ENCODE data around the gene MAML2. TPM values are rescaled to one million over a fixed set of nuclear protein-coding genes. Genes with fewer than 3 reads are reported as not detected.

Gene MAML2
- total and polyA plus RNA-seq, 2 of the 13 experiments (the other 11 are each of a cell fraction or from before 2014, with no cell fraction given): 2.3 to 25.9 TPM

GRCh38 chr11:96098511-96099241, 244.3 kb downstream of the MAML2 start (continued):
- TF ChIP-seq GTF2F1 (IDR thresholded peaks at IDR 0.05; ENCODE audit: low read length): no peak
- TF ChIP-seq, protein P1, sequence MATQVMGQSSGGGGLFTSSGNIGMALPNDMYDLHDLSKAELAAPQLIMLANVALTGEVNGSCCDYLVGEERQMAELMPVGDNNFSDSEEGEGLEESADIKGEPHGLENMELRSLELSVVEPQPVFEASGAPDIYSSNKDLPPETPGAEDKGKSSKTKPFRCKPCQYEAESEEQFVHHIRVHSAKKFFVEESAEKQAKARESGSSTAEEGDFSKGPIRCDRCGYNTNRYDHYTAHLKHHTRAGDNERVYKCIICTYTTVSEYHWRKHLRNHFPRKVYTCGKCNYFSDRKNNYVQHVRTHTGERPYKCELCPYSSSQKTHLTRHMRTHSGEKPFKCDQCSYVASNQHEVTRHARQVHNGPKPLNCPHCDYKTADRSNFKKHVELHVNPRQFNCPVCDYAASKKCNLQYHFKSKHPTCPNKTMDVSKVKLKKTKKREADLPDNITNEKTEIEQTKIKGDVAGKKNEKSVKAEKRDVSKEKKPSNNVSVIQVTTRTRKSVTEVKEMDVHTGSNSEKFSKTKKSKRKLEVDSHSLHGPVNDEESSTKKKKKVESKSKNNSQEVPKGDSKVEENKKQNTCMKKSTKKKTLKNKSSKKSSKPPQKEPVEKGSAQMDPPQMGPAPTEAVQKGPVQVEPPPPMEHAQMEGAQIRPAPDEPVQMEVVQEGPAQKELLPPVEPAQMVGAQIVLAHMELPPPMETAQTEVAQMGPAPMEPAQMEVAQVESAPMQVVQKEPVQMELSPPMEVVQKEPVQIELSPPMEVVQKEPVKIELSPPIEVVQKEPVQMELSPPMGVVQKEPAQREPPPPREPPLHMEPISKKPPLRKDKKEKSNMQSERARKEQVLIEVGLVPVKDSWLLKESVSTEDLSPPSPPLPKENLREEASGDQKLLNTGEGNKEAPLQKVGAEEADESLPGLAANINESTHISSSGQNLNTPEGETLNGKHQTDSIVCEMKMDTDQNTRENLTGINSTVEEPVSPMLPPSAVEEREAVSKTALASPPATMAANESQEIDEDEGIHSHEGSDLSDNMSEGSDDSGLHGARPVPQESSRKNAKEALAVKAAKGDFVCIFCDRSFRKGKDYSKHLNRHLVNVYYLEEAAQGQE (IDR thresholded peaks at IDR 0.05; ENCODE audit: borderline replicate concordance in 1 of 2, low read depth in 1 of 2, low read length in 2 of 2): peak in 1 of 2 experiments; percentile 51; a peak in 1 of 4 replicates
- TF ChIP-seq FOSL2 (CRISPR knock-in tag; IDR thresholded peaks at IDR 0.05): peak; percentile 41
- no peak for TF ChIP-seq MED8 (CRISPR knock-in tag; IDR thresholded peaks at IDR 0.05; ENCODE audit: insufficient replicate concordance)
- 0 out of 2 replicates have a peak, but pooled peaks have one; percentile 63 for TF ChIP-seq SMYD3 (CRISPR knock-in tag; IDR thresholded peaks at IDR 0.05)
- 0 out of 2 replicates have a peak, but pooled peaks have one; percentile 19 for TF ChIP-seq SP5 (CRISPR knock-in tag; IDR thresholded peaks at IDR 0.05; ENCODE audit: borderline replicate concordance, low read depth)
- peak; percentile 38; the same call in 1 of the 2 replicates for TF ChIP-seq MAX (IDR thresholded peaks at IDR 0.05)
- TF ChIP-seq ARNT (IDR thresholded peaks at IDR 0.05): no peak
- peak; percentile 29; the same call in 1 of the 2 replicates for TF ChIP-seq ZNF503 (CRISPR knock-in tag; IDR thresholded peaks at IDR 0.05)
- TF ChIP-seq, protein P2, sequence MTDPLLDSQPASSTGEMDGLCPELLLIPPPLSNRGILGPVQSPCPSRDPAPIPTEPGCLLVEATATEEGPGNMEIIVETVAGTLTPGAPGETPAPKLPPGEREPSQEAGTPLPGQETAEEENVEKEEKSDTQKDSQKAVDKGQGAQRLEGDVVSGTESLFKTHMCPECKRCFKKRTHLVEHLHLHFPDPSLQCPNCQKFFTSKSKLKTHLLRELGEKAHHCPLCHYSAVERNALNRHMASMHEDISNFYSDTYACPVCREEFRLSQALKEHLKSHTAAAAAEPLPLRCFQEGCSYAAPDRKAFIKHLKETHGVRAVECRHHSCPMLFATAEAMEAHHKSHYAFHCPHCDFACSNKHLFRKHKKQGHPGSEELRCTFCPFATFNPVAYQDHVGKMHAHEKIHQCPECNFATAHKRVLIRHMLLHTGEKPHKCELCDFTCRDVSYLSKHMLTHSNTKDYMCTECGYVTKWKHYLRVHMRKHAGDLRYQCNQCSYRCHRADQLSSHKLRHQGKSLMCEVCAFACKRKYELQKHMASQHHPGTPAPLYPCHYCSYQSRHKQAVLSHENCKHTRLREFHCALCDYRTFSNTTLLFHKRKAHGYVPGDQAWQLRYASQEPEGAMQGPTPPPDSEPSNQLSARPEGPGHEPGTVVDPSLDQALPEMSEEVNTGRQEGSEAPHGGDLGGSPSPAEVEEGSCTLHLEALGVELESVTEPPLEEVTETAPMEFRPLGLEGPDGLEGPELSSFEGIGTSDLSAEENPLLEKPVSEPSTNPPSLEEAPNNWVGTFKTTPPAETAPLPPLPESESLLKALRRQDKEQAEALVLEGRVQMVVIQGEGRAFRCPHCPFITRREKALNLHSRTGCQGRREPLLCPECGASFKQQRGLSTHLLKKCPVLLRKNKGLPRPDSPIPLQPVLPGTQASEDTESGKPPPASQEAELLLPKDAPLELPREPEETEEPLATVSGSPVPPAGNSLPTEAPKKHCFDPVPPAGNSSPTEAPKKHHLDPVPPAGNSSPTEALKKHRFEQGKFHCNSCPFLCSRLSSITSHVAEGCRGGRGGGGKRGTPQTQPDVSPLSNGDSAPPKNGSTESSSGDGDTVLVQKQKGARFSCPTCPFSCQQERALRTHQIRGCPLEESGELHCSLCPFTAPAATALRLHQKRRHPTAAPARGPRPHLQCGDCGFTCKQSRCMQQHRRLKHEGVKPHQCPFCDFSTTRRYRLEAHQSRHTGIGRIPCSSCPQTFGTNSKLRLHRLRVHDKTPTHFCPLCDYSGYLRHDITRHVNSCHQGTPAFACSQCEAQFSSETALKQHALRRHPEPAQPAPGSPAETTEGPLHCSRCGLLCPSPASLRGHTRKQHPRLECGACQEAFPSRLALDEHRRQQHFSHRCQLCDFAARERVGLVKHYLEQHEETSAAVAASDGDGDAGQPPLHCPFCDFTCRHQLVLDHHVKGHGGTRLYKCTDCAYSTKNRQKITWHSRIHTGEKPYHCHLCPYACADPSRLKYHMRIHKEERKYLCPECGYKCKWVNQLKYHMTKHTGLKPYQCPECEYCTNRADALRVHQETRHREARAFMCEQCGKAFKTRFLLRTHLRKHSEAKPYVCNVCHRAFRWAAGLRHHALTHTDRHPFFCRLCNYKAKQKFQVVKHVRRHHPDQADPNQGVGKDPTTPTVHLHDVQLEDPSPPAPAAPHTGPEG (CRISPR knock-in tag; IDR thresholded peaks at IDR 0.05): 0 out of 2 replicates have a peak, but pooled peaks have one; percentile 43
- TF ChIP-seq ZBTB7A (CRISPR knock-in tag; IDR thresholded peaks at IDR 0.05): 0 out of 2 replicates have a peak, but pooled peaks have one; percentile 36
- TF ChIP-seq CBFB (CRISPR knock-in tag; IDR thresholded peaks at IDR 0.05): peak; percentile 16; the same call in 1 of the 2 replicates
- TF ChIP-seq KDM6A (CRISPR knock-in tag; IDR thresholded peaks at IDR 0.05; ENCODE audit: low read depth): peak; percentile 80; the same call in 1 of the 2 replicates
- peak; percentile 54; the same call in 1 of the 2 replicates for TF ChIP-seq KDM1A (CRISPR knock-in tag; IDR thresholded peaks at IDR 0.05)
- no peak for TF ChIP-seq LCORL (IDR thresholded peaks at IDR 0.05)
- peak; percentile 83 for TF ChIP-seq LCORL (CRISPR knock-in tag; IDR thresholded peaks at IDR 0.05)
